ENCODE results near the gene KRT2. TPM values are rescaled to one million over a fixed set of nuclear protein-coding genes. Genes with fewer than 3 reads are reported as not detected.

KRT2 gene
- total and polyA plus RNA-seq, 2 of the 8 experiments (the other 6 are each of a cell fraction or from before 2014, with no cell fraction given): not detected

- Histone ChIP-seq H3K4me2 (ENCODE audit: insufficient read depth in 1 of 2, low read depth in 2 of 2, low read length in 2 of 2) (no peak overlapping the region), H3K14ac (ENCODE audit: insufficient read length) (no peak overlapping the region), H4K91ac (replicated peaks; ENCODE audit: insufficient read length, low read length) (no peak overlapping the region), H3K9ac (replicated peaks in 1 of 4; ENCODE audit: extremely low read depth in 1 of 4, low read depth in 3 of 4, low read length in 3 of 4) (no peak overlapping the region), H2BK12ac (ENCODE audit: low read depth, low read length) (no peak overlapping the region), H3K4me1 (replicated peaks in 1 of 4; ENCODE audit: control insufficient read depth in 3 of 4, insufficient read depth in 4 of 4, low read length in 3 of 4) (no peaks in the 10 kb centered on the region), H2AK5ac (ENCODE audit: low read depth, low read length) (no peak overlapping the region), H2BK5ac (ENCODE audit: low read depth, low read length) (no peak overlapping the region), H4K20me1 (replicated peaks in 1 of 2; ENCODE audit: control insufficient read depth in 1 of 2, insufficient read depth in 2 of 2, low read length in 2 of 2) (no peaks in the 10 kb centered on the region), H2AFZ (ENCODE audit: low read length) (no peak overlapping the region), H3K9me3 (ENCODE audit: insufficient read depth in 2 of 2, low read depth in 1 of 2, low read length in 1 of 2) (no peaks in the 10 kb centered on the region), H3K4me3 (ENCODE audit: extremely low read depth in 1 of 4, insufficient read depth in 2 of 4, low read depth in 3 of 4, low read length in 4 of 4) (no peak overlapping the region), H3K79me2 (ENCODE audit: control insufficient read depth in 1 of 2, insufficient read depth in 2 of 2, low read length in 2 of 2) (no peaks in the 10 kb centered on the region), H3K36me3 (ENCODE audit: control insufficient read depth in 2 of 4, insufficient read depth in 4 of 4, low read length in 3 of 4) (no peaks in the 10 kb centered on the region), H3K4ac (replicated peaks; ENCODE audit: insufficient read length, low read depth, low read length) (no peak overlapping the region), H2BK15ac (ENCODE audit: low read length) (no peak overlapping the region), H3K18ac (ENCODE audit: extremely low read depth, low read length) (no peak overlapping the region), H4K5ac (ENCODE audit: insufficient read length, low read depth, low read length) (no peak overlapping the region), H3K56ac (replicated peaks; ENCODE audit: insufficient read length, low read depth, low read length) (no peak overlapping the region), H2BK120ac (replicated peaks; ENCODE audit: low read depth, low read length) (no peak overlapping the region), H3K27me3 (replicated peaks in 1 of 4; ENCODE audit: control insufficient read depth in 3 of 4, extremely low read depth in 1 of 4, insufficient read depth in 3 of 4, low read length in 3 of 4) (no peaks in the 10 kb centered on the region; a peak in 1 of 7 replicates), H4K8ac (ENCODE audit: extremely low read depth, insufficient read depth, low read length) (no peak overlapping the region), H3K23ac (ENCODE audit: insufficient read length) (no peak overlapping the region), H3K27ac (ENCODE audit: low read depth, low read length) (no peak overlapping the region), H2BK20ac (ENCODE audit: low read length) (no peak overlapping the region), H3K23me2 (ENCODE audit: low read depth, low read length) (no peaks in the 10 kb centered on the region; the same call in 1 of the 2 replicates), H3K79me1 (ENCODE audit: low read depth, low read length) (no peaks in the 10 kb centered on the region)
- POLR2A ChIA-PET (ENCODE audit: partially characterized antibody): interaction anchor here (1.0 kb wide), 1 partner anchor 15 kb away, joined by 4 read pairs; no protein-coding TSS in a partner anchor
- FAIRE-seq (no peak), DNase-seq (ENCODE audit: low read depth in 1 of 2, low spot score in 2 of 2) (no peak)
- CTCF ChIA-PET (ENCODE audit: partially characterized antibody): interaction anchor here (0.9 to 4.3 kb wide), 11 partner anchors 8 to 302 kb away, joined by 3 to 16 read pairs (median 6); no protein-coding TSS in a partner anchor
- WGBS, 2 experiments (ENCODE audit: extremely low coverage in 1 of 2, insufficient coverage in 1 of 2, insufficient read length in 1 of 2, insufficient replicate concordance in 2 of 2, low coverage in 1 of 2, low lambda C conversion rate in 2 of 2, missing lambda C conversion rate in 1 of 2): 78% methylated on average over 4 of the region's 4 CpGs; no CpG with 5 or more reads in 1 of the 2 experiments
- TF ChIP-seq NANOG (IDR thresholded peaks at IDR 0.05; ENCODE audit: insufficient read depth, low read depth, low read length, poor library complexity, severe bottlenecking): no peak
- TF ChIP-seq CTBP2 (IDR thresholded peaks at IDR 0.05; ENCODE audit: borderline replicate concordance, insufficient read depth, insufficient read length, low read length): no peak
- TF ChIP-seq NRF1 (IDR thresholded peaks at IDR 0.05; ENCODE audit: low read depth, low read length): no peak
- no peak for TF ChIP-seq CBX8 (IDR thresholded peaks at IDR 0.05; ENCODE audit: borderline replicate concordance, low read depth, low read length)
- TF ChIP-seq CHD2 (IDR thresholded peaks at IDR 0.05; ENCODE audit: low read length): no peak
- TF ChIP-seq MAFK (IDR thresholded peaks at IDR 0.05; ENCODE audit: low read depth, low read length): no peak
- TF ChIP-seq RBBP5 (IDR thresholded peaks at IDR 0.05; ENCODE audit: borderline replicate concordance, low read depth, low read length): no peak
- TF ChIP-seq EGR1 (IDR thresholded peaks at IDR 0.05; ENCODE audit: borderline replicate concordance, low read depth, low read length): no peak
Measured at GRCh38 chr12:52674433-52674775, 22.4 kb upstream of the KRT2 start.
